Upper lobe of left lung (tissue), 6 donors: ENCODE data around the gene MYH8. TPM values are rescaled to one million over a fixed set of nuclear protein-coding genes. Genes with fewer than 3 reads are reported as not detected.
A peak's percentile ranks its signal among the peaks of the same experiment; 100 is the strongest.

Experiments
- ATAC-seq, 2 donors: fragments of 200-7000 bp; cut with Tn5 transposase; one replicate each; pipeline ENCODE4 v1.9.1; 2022; ENCODE audit warnings: mild to moderate bottlenecking in 2 of 2, moderate library complexity in 2 of 2; ENCODE audit not compliant: low FRiP score in 2 of 2
- DNase-seq, 2 donors: peaks; one replicate each; pipeline ENCODE4 v3.0.0-alpha.2; 2019 to 2020
- H3K27ac ChIP-seq, 4 donors: fragments of 200-600 bp; sonication (generic); one replicate each; pipeline ENCODE4 v1.5.1; 2016 to 2019
- H3K27me3 ChIP-seq, 4 donors: fragments of 200-600 bp; sonication (generic); one replicate each; pipeline ENCODE4 v1.5.1; 2017 to 2019
- H3K36me3 ChIP-seq, 4 donors: fragments of 200-600 bp; sonication (generic); one replicate each; pipeline ENCODE4 v1.5.1; 2016 to 2019
- H3K4me1 ChIP-seq, 4 donors: fragments of 200-600 bp; sonication (generic); one replicate each; pipeline ENCODE4 v1.5.1; 2018 to 2019
- H3K4me3 ChIP-seq, 4 donors: fragments of 200-600 bp; sonication (generic); one replicate each; pipeline ENCODE4 v1.5.1; 2017 to 2019; ENCODE audit warnings: mild to moderate bottlenecking in 2 of 4, moderate library complexity in 1 of 4
- H3K9me3 ChIP-seq, 4 donors: fragments of 200-600 bp; sonication (generic); one replicate each; pipeline ENCODE4 v1.5.1; 2018 to 2019
- EP300 ChIP-seq, 4 donors: sonication (generic); formaldehyde crosslinking; IDR thresholded peaks; one replicate each; pipeline ENCODE4 v1.5.1; 2017; ENCODE audit warnings: antibody characterized with exemption in 4 of 4, control low read depth in 2 of 4
- POLR2A ChIP-seq, 4 donors: fragments of 450-650 bp; IDR thresholded peaks; one replicate each; pipeline ENCODE4 v1.5.1; 2016 to 2017; ENCODE audit warnings: antibody characterized with exemption in 4 of 4, mild to moderate bottlenecking in 2 of 4
- POLR2AphosphoS5 ChIP-seq, 2 donors: sonication (generic); formaldehyde crosslinking; IDR thresholded peaks; one replicate each; pipeline ENCODE4 v1.5.1; 2017; ENCODE audit warnings: antibody characterized with exemption in 2 of 2
- WGBS, 2 donors: methylation state at CpG; one replicate each; pipeline ENCODE4 v1.1.5; 2017 to 2018; 5-methylcytosine and 5-hydroxymethylcytosine counted together
- total RNA-seq, 6 donors: library from RNA; depleted of rRNA in 4 of 6; stranded (reverse); fragments of >200 nt in 4 of 6; gene quantifications; one replicate each; pipeline versions ENCODE4 v1.1.0 to v1.2.1, GENCODE V29; 2016 to 2021
- TF ChIP-seq, protein P1 (sequence below), 6 experiments: fragments of 450-650 bp in 4 of 6; fragments of 200-600 bp in 2 of 6; sonication (generic) in 2 of 6; IDR thresholded peaks; one replicate each; pipeline ENCODE4 v1.5.1; 2016 to 2019; ENCODE audit warnings: antibody characterized with exemption in 6 of 6
- donor health status: DM: no; HTN: no; CAD: no; lungs with moderate emphysema.
- donor health status: DM: no; HTN: yes; CAD: no; lungs with severe emphysema.

Gene MYH8
- total RNA-seq, 6 donors from 2014 or later = not detected

DNA sequence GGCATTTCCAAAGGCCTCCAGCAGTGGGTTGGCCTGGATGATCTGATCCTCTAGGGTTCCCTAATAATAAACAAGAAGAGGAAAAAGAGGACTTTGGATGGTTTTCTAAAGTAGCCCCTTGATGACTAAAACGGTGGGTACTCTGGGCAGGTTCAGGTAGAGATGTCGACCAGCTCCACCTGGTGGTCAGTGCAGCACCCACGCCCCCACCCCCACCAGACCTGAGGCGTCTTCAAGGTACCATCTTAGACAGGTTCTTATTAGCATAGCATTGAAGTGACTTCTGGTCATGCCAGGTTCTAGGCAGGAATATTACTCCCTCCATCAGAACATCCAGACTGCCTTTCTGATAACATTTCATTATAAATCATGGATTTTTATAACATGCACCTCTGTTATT lies 64.0 kb downstream of the MYH8 start:
- H3K27ac ChIP-seq = no peak overlapping the region
- DNase-seq = no peak
- WGBS, 2 donors = 13 to 14% methylated on average over 4 of the region's 4 CpGs
- ATAC-seq = no peak
- no peaks in the 10 kb centered on the region for H3K27me3 ChIP-seq
- H3K36me3 ChIP-seq = no peaks in the 10 kb centered on the region
- TF ChIP-seq, protein P1, sequence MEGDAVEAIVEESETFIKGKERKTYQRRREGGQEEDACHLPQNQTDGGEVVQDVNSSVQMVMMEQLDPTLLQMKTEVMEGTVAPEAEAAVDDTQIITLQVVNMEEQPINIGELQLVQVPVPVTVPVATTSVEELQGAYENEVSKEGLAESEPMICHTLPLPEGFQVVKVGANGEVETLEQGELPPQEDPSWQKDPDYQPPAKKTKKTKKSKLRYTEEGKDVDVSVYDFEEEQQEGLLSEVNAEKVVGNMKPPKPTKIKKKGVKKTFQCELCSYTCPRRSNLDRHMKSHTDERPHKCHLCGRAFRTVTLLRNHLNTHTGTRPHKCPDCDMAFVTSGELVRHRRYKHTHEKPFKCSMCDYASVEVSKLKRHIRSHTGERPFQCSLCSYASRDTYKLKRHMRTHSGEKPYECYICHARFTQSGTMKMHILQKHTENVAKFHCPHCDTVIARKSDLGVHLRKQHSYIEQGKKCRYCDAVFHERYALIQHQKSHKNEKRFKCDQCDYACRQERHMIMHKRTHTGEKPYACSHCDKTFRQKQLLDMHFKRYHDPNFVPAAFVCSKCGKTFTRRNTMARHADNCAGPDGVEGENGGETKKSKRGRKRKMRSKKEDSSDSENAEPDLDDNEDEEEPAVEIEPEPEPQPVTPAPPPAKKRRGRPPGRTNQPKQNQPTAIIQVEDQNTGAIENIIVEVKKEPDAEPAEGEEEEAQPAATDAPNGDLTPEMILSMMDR (IDR thresholded peaks at IDR 0.05) = peak in 3 of 6 experiments; percentile 24 to 39 (median 32)
- no peak for TF ChIP-seq POLR2A (IDR thresholded peaks at IDR 0.05)
- no peaks in the 10 kb centered on the region for H3K9me3 ChIP-seq
- H3K4me3 ChIP-seq = no peak overlapping the region
- H3K4me1 ChIP-seq = no peaks in the 10 kb centered on the region

DNA sequence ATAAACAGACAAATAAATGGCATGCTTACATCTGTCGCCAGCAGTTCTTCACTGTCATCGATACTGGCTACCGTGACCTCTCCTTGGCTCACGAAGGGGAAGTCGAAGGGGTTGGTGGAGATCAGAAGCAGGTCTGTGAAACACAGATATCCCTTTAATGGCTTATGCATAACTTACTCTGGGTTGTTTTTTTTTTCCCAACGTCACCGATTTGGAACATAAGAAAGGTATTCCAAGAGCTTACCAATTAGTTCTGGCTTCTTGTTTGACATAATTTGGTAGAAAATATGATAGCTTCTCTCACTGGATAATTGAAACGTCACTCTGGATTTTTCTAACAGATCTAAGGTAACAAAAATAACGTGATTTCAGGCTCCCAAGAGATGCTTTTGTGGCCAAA lies 67.1 kb downstream of the MYH8 start:
- Histone ChIP-seq H3K9me3 (no peaks in the 10 kb centered on the region), H3K4me3 (no peak overlapping the region), H3K27ac (no peak overlapping the region), H3K4me1 (no peaks in the 10 kb centered on the region), H3K27me3 (no peaks in the 10 kb centered on the region), H3K36me3 (no peaks in the 10 kb centered on the region)
- DNase-seq (no peak), ATAC-seq (no peak)
- no peak for TF ChIP-seq POLR2AphosphoS5 (IDR thresholded peaks at IDR 0.05)
- no peak for TF ChIP-seq POLR2A (IDR thresholded peaks at IDR 0.05)
- no peak for TF ChIP-seq EP300 (IDR thresholded peaks at IDR 0.05)
- TF ChIP-seq, protein P1 (IDR thresholded peaks at IDR 0.05) = no peak
- WGBS, 2 donors = 73% methylated on average over 9 of the region's 9 CpGs

GRCh38 chr17:10352893-10353292 lies 68.9 kb downstream of the MYH8 start:
- Histone ChIP-seq H3K27me3 (no peaks in the 10 kb centered on the region), H3K4me1 (no peaks in the 10 kb centered on the region), H3K36me3 (no peaks in the 10 kb centered on the region), H3K4me3 (no peak overlapping the region), H3K27ac (no peak overlapping the region), H3K9me3 (no peaks in the 10 kb centered on the region)
- DNase-seq (no peak), ATAC-seq (no peak)
- TF ChIP-seq EP300 (IDR thresholded peaks at IDR 0.05) (no peak), POLR2AphosphoS5 (IDR thresholded peaks at IDR 0.05) (no peak), POLR2A (IDR thresholded peaks at IDR 0.05) (no peak)
- TF ChIP-seq, protein P1 (IDR thresholded peaks at IDR 0.05) = no peak

GRCh38 chr17:10349403-10349802 lies 72.3 kb downstream of the MYH8 start:
- no peak for DNase-seq
- Histone ChIP-seq H3K27me3 (no peaks in the 10 kb centered on the region), H3K4me3 (no peak overlapping the region), H3K27ac (no peak overlapping the region), H3K36me3 (no peaks in the 10 kb centered on the region), H3K9me3 (no peaks in the 10 kb centered on the region), H3K4me1 (no peaks in the 10 kb centered on the region)
- ATAC-seq = no peak
- TF ChIP-seq, protein P1 (IDR thresholded peaks at IDR 0.05) = no peak
- TF ChIP-seq EP300 (IDR thresholded peaks at IDR 0.05) (no peak), POLR2AphosphoS5 (IDR thresholded peaks at IDR 0.05) (no peak), POLR2A (IDR thresholded peaks at IDR 0.05) (no peak)
- WGBS, 2 donors = 86 to 100% methylated on average over 1 of the region's 1 CpG

- no peaks in the 10 kb centered on the region for H3K36me3 ChIP-seq
- ATAC-seq = no peak
- no peaks in the 10 kb centered on the region for H3K9me3 ChIP-seq
- no peak for DNase-seq
- TF ChIP-seq POLR2A (IDR thresholded peaks at IDR 0.05) = no peak
- TF ChIP-seq, protein P1 (IDR thresholded peaks at IDR 0.05) = no peak
- H3K27me3 ChIP-seq = no peaks in the 10 kb centered on the region
- H3K4me1 ChIP-seq = no peaks in the 10 kb centered on the region
- 86 to 96% methylated on average over 3 of the region's 3 CpGs for WGBS, 2 donors
- no peak overlapping the region for H3K4me3 ChIP-seq
- H3K27ac ChIP-seq = no peak overlapping the region
Measured at GRCh38 chr17:10344816-10345215, 76.9 kb downstream of the MYH8 start.

Other genes with a start within 250 kb of the MYH8 start
- 10 to 100 TPM; 19.9 to 87.1 (median 41.5) TPM for gene GAS7, start 223.3 kb downstream of the MYH8 start, total RNA-seq
- 1 to 10 TPM in 1 of 6 donors, under 1 TPM in 1, not detected in 4; 0.09 to 1.0 TPM for gene MYH13, start 48.9 kb downstream of the MYH8 start, total RNA-seq
- not detected for gene MYH4, start 47.6 kb upstream of the MYH8 start, total RNA-seq
- gene MYH1, start 96.6 kb upstream of the MYH8 start, total RNA-seq = under 1 TPM in 4 of 6 donors, not detected in 2; under 0.01 to 0.10 (median 0.08) TPM
- under 1 TPM in 3 of 6 donors, not detected in 3; 0.09 to 0.10 (median 0.10) TPM for gene MYH2, start 127.7 kb upstream of the MYH8 start, total RNA-seq
- 1 to 10 TPM; 1.5 to 9.4 (median 1.9) TPM for gene MYH3, start 235.4 kb upstream of the MYH8 start, total RNA-seq